GM19043 (cell line): ENCODE data around the gene DMAC1.

ENCODE experiments used
- ATAC-seq: cut with Tn5 transposase; IDR thresholded peaks from one replicate; pipeline ENCODE4 v1.9.1; 2021; ENCODE audit warnings: low read depth; ENCODE audit not compliant: unreplicated experiment

DMAC1 gene

GRCh38 chr9:7799234-7799943 lies at the start of gene DMAC1:
TSS of gene DMAC1 (minus strand) at chr9:7799778. CDS start at chr9:7799734, 44 bp downstream.
- peak; percentile 95 for ATAC-seq

- no peak for ATAC-seq
These were observed 49.8 kb upstream of the DMAC1 start for GRCh38 chr9:7849362-7849761.

- no peak for ATAC-seq
These were observed 48.9 kb upstream of the DMAC1 start for GRCh38 chr9:7848498-7848897.

GRCh38 chr9:7844242-7844641 lies 44.7 kb upstream of the DMAC1 start:
- ATAC-seq: peak; percentile 50

- no peak for ATAC-seq
These were observed 42.3 kb upstream of the DMAC1 start for GRCh38 chr9:7841831-7842230.

GRCh38 chr9:7834531-7834930 lies 35.0 kb upstream of the DMAC1 start:
- ATAC-seq: no peak

GRCh38 chr9:7828334-7828733 lies 28.8 kb upstream of the DMAC1 start:
- no peak for ATAC-seq

GRCh38 chr9:7827792-7828191 lies 28.2 kb upstream of the DMAC1 start:
- ATAC-seq: no peak

GRCh38 chr9:7827056-7827455 lies 27.5 kb upstream of the DMAC1 start:
- no peak for ATAC-seq

GRCh38 chr9:7823651-7824050 lies 24.1 kb upstream of the DMAC1 start:
- ATAC-seq: no peak

GRCh38 chr9:7819984-7820383 lies 20.4 kb upstream of the DMAC1 start:
- no peak for ATAC-seq

GRCh38 chr9:7816021-7816420 lies 16.4 kb upstream of the DMAC1 start:
- ATAC-seq: no peak

- no peak for ATAC-seq
These were observed 13.5 kb upstream of the DMAC1 start for GRCh38 chr9:7813030-7813429.

- ATAC-seq: no peak
These were observed 12.1 kb upstream of the DMAC1 start for GRCh38 chr9:7811677-7812076.

- no peak for ATAC-seq
These were observed 3.1 kb upstream of the DMAC1 start for GRCh38 chr9:7802666-7803065.

- peak; percentile 8 for ATAC-seq
These were observed 337 bp upstream of the DMAC1 start for GRCh38 chr9:7799944-7800285.

GRCh38 chr9:7794196-7794595 lies 5.4 kb downstream of the DMAC1 start:
- ATAC-seq: no peak

GRCh38 chr9:7791394-7791793 lies 8.2 kb downstream of the DMAC1 start:
- no peak for ATAC-seq

GRCh38 chr9:7790819-7791182 lies 8.8 kb downstream of the DMAC1 start:
- ATAC-seq: no peak

- ATAC-seq: no peak
These were observed 9.4 kb downstream of the DMAC1 start for GRCh38 chr9:7790022-7790818.

- no peak for ATAC-seq
These were observed 10.8 kb downstream of the DMAC1 start for GRCh38 chr9:7788772-7789171.

- no peak for ATAC-seq
These were observed 13.8 kb downstream of the DMAC1 start for GRCh38 chr9:7785813-7786212.
